Esophagus muscularis mucosa (tissue), 3 donors: ENCODE data around the gene POLR2H.

Source experiments
- POLR2A ChIP-seq: fragments of 450-650 bp; IDR thresholded peaks from one replicate; pipeline ENCODE4 v1.6.1; 2017; ENCODE audit warnings: antibody characterized with exemption, moderate library complexity, mild to moderate bottlenecking, low read depth
- TF ChIP-seq, protein P1 (sequence below), 3 experiments: fragments of 200-600 bp in 2 of 3; fragments of 450-650 bp in 1 of 3; sonication (generic) in 2 of 3; IDR thresholded peaks; one replicate each; pipeline ENCODE4 v1.5.1; 2017 to 2019; ENCODE audit warnings: antibody characterized with exemption in 3 of 3, mild to moderate bottlenecking in 2 of 3, moderate library complexity in 1 of 3

DNA sequence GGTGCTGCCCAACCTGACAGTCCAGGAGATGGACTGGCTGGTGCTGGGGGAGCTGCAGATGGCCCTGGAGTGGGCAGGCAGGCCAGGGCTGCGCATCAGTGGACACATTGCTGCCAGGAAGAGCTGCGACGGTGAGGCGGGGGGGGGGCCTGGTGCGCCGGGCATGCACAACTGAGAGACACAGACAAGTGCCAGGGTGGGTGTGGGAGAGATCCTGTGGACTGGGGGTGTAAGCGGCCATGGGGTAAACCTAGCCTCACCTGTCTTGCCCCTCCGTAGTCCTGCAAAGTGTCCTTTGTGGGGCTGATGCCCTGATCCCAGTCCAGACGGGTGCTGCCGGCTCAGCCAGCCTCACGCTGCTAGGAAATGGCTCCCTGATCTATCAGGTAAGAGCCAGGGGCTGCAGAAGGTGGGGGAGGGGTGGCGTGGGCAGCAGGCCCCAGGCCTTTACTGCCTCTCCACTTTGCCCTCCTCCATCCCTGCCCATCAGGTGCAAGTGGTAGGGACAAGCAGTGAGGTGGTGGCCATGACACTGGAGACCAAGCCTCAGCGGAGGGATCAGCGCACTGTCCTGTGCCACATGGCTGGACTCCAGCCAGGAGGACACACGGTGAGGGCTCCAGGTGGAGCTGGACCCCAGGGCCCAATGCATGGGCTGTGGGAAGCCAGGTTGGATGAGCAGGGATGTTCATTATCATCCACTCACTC, 21.7 kb downstream of the POLR2H start:
- TF ChIP-seq POLR2A = no peak
- TF ChIP-seq, protein P1, sequence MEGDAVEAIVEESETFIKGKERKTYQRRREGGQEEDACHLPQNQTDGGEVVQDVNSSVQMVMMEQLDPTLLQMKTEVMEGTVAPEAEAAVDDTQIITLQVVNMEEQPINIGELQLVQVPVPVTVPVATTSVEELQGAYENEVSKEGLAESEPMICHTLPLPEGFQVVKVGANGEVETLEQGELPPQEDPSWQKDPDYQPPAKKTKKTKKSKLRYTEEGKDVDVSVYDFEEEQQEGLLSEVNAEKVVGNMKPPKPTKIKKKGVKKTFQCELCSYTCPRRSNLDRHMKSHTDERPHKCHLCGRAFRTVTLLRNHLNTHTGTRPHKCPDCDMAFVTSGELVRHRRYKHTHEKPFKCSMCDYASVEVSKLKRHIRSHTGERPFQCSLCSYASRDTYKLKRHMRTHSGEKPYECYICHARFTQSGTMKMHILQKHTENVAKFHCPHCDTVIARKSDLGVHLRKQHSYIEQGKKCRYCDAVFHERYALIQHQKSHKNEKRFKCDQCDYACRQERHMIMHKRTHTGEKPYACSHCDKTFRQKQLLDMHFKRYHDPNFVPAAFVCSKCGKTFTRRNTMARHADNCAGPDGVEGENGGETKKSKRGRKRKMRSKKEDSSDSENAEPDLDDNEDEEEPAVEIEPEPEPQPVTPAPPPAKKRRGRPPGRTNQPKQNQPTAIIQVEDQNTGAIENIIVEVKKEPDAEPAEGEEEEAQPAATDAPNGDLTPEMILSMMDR (IDR thresholded peaks at IDR 0.05) = no peak
